ENCODE results near the gene KIF26A.

KIF26A gene

DNA sequence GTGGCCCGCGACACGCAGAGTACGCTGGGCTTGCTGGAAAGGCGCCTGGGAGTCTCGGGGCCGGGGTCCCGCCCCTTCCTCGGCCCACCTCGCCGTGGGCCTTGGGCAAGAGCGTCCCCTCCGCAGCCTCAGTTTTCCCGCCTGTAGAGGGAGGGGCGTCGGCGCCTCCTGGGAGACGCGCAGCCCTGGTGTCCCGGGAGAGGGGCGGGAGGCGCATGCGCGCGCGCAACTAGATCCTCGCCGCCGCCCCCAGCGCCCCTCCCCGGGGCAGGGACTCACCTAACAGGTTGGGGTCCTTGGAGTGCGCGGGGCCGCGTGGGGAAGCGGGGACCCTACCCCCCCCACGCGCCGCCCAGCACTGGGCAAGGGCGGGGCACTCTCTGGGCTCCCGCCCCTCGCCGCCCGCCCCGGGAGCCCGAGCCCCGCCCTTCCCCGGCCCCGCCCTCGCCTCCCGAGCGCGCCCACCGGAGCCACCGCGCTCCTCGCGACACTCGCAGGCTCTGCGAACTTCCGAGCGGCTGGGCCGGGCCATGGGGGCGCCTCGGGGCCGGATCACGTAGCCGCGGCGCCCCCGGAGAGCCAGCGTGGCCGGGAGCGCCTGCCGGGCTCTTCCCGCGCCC is at the start of gene KIF26A:
Gene KIF26A, plus strand, starts transcription at position 490 of the 620 bp plus-strand sequence. CDS start 136 bp downstream, outside the sequence.
- no peak for DNase-seq

DNA sequence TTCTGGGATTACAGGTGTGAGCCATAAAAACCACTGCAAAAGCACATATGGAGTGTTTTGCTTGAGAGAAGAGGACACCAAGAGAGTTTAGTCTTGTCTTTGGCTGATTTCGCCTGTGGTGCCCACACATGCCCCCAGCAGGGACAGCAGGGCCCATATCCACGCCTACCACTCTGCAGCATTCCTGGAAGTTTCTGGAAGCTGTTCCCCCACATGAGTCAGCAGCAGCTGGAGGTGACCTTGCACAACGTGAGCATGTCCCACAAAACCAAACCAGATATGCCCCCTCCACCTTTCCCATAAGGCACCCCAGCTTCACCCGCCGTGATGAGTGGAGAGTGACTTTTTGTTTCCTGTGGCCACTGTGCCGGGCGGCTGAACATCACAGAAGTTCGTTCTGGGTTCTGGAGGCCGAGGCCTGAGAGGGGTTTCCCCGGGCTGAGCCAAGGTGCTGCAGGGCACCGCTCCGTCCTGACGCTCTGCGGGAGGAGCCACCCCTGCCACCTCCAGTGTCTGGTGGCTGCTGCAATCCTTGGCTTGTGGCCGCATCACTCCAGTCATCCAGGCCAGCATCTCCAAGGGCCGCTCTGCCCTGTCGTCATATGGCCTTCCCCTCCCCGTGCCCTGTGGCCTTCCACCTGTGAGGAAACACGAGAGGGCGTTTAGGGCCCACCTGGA is 48.2 kb upstream of the KIF26A start:
- DNase-seq = no peak

DNA sequence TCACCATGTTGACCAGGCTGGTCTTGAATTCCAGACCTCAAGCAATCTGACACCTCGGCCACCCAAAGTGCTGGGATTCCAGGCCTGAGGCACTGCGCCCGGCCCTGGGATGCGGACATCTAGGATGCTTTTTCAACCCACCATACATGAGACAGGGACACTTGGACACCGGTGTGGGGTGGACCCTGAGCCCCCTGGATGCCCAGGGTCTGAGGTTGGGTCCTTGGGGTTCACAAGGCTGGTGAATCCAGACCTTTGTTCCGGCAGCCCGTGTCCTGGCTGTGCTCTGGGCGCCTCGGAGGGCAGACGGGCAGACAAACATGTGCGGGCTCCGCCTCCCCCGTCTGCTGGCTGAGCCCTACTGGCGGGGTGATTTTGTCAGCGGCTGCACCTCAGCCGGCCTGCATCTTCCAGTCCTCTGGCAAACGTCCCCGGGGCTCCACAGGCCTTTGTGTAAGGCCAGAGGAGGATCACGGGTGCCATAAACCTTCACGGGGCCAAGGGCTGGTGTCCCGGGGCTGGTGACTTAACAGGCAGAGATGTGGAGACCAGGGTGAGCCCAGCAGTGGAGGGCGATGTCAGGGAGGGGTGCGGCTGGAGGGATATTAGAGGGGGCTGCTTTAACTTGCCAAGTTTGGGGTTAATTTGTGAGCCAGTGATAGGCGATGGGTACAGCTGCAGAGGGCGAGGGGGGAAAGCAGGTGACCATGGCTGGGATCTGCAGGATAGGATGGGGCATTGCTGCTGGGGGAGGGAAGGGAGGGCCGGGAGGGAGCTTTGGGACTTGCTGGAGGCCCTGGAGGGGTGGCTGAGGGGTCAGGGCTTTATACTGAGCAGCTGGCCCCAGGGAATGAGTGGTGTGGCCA is 47.1 kb upstream of the KIF26A start:
- DNase-seq = no peak

DNA sequence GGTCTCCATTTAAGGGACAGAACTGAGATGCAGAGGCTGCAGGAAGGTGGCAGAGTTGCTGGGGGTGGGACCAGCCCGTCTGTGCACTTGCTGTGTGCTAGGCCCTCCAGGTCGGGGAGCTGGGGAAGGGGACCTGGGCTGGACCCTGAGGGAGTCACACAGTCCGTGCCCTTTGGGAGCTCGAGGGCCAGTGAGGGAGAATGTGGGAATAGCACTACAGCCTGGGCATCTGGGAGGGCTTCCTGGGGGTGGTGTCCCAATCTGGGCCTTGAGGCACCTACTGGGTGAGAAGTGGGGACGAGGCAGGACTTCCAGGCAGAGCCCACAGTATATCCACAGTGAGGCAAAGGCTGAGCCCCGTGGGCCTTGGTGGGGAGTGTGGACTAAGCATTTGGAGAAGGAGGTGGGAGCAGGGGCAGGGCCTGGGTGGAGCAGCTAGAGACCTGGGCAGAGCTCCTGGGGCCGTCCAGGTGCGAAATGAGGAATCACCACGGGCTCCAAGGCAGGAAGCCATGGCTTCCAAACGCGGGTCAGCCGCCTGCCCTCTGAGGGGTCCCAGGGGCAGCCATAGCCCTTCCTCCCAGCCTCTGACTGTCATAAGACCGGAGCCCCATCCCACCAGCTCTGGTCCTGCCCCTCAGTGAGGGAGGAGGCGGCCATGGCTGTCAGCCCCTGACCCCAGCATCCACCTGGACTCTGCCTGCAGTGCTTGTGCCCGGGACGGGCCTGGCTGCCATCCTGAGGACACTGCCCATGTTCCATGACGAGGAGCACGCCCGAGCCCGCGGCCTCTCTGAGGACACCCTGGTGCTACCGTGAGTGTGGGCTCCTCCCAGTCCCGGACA is 46.2 kb upstream of the KIF26A start:
- no peak for DNase-seq

DNA sequence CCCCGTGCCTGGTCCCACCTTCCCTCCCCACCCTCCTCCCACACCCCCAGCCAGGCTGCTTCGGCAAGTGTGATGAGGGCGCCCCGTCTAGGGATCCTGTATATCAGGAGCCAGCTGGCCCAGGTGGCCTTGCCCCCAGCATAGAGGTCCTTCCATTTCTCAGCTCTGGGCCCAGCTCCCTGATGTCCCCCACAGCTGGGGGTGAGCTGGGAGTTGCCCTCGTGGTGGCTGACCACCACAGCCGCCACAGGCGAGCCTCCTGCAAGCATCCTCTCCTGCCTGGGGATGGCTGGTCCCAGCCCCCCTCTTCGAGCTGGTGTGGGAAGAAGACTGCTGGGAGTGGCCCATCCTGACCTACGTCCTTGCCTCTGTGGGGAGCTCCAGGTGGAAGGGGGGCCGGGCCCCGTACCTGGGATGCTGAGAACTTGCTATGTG is 45.4 kb upstream of the KIF26A start:
- DNase-seq = no peak

- DNase-seq = no peak
Observed at GRCh38 chr14:104093366-104094055, 44.9 kb upstream of the KIF26A start.

GRCh38 chr14:104094056-104094708 is 44.2 kb upstream of the KIF26A start:
- no peak for DNase-seq

- peak; percentile 78 for DNase-seq
Observed at GRCh38 chr14:104094709-104095425, 43.5 kb upstream of the KIF26A start.

- DNase-seq = no peak
Observed at GRCh38 chr14:104095426-104096310, 42.7 kb upstream of the KIF26A start.

DNA sequence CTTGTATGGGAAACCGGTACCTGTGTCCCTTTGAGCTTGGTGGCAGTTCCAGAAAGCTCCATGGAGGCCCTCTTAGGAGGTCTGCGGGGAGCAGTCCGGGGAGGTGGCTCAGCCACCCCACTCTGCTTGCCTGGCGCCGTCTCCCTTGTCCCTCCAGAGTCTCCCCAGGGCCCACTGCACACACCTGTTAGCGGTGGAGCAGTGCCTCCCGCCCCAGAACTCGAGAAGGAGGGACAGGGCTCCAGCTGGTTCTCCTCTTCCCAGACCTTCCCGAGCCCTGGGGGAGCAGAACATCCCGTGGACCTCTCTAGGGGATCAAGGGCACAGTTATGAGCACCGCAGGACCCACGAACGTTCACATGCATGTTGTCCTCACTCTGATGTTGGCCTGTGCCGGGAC is 42.1 kb upstream of the KIF26A start:
- DNase-seq = no peak

DNA sequence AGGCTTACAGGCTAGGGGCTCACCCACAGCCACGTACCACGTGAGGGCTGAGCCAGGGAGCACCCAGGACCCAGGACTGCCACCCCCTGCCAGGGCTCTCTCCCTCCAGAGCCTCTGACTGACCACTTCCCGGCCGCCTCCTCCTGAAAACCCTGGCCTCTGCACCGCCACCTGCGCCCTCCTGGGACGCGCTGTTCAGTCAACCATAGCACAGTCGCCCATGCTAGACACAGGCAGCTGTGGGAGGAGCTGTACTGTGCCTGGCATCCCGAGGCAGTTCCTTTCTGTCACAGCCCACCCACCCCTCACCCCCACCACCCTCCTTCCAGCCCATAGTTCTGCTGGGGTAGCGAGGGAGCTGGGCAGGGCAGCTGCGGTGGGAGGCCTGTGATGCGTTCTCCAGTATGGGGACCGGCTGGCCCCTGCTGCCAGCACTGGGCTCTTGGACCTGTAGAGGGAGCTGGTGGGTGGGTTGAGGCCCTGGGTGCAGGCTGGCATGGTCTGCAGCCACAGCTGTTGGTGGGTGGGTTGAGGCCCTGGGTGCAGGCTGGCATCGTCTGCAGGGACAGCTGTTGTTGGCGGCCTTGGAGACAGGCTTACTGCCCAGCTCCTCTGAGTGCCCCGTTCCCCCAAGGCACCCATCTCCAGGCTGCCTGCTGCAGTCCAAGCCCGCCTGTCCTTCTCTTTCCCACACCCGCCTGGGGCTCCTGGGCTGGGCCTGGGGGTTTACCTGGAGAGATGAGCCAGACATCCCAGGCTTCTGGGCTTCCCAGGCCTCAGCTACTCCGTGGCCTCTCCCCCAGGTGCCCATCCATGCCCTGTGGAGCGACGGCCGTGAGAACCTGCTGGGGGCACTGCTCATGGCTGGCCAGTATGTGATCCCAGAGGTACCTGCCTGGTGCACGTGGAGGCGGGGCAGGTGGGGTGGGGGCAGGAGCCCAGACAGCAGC is 41.4 kb upstream of the KIF26A start:
- DNase-seq = no peak

GRCh38 chr14:104098272-104099095 is 39.9 kb upstream of the KIF26A start:
- no peak for DNase-seq

DNA sequence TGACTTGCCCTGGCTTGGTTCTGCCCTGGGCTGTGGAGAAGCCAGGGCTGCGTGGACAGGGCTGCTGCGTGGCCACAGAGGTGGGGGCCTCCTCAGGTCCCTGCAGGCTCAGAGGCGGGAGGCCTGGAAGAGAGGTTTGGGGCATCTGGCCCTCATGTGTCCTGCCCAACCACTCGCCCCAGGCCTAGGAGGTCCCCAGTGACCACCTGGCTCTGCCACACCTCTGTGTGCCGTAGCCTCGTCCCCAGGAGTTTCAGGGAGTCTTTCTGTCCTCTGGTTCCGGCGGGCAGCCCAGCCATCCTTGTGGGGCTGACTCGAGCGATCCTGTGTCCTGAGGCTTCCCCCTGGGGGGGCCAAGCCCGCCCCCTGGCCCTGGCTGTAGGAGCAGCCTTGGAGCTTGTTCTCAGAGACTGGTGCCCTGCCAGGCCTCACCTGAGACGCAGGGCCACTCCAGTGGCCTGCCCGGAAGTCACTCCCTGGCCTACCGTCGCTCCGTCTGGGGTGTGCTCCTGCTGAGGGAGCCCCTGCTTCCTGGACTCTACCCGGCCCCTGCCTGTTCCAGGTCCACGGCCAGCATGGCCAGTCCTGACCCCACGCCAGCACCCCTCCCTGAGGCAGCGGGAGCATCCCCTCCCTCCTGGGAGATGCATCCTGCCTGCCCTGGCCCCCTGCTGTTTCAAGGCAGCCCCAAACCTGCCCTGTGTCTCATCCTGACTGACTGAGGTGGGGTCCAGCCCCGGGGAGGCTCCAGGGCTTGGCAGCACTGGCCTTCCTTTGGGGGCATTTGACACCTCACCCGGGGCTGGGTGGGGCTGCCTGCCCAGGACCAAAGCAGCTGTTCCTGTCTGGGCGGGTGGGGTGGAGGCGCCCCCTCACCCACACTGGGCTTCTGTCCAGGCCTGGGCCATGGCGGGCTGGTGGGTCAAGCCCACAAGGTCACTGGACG is 39.0 kb upstream of the KIF26A start:
- DNase-seq = no peak

GRCh38 chr14:104100171-104101085 is 38.0 kb upstream of the KIF26A start:
- no peak for DNase-seq

- DNase-seq = no peak
Observed at GRCh38 chr14:104101086-104101621, 37.2 kb upstream of the KIF26A start.
